ENCODE results near the gene GNAO1. TPM values are rescaled to one million over a fixed set of nuclear protein-coding genes. Genes with fewer than 3 reads are reported as not detected.

The GNAO1 gene
- total and polyA plus RNA-seq, 9 of the 15 experiments (the other 6 are each of a cell fraction or from before 2014, with no cell fraction given), result 0.07 to 0.42 (median 0.08) TPM; not detected in 5

DNA sequence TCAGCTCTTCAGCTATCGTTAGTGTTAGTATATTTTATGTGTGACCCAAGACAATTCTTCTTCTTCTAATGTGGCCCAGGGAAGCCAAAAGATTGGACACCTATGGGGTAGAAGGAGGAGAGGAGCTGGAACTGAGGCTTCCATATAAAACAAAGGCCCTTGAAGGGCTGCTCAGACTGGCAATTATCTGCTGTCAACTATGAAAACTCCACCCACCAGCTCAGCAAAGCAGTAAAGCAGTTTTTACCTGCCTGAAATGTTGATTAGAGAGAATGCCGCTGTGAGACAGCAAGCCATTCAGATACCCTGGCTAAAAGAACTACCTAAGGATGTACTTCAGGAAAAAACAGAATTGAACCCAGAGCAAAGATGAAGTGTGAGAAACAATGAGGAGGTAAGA, 45.9 kb upstream of the GNAO1 start (continued):
- no peak for TF ChIP-seq ZNF79 (CRISPR knock-in tag; IDR thresholded peaks at IDR 0.05; ENCODE audit: low read depth)

DNA sequence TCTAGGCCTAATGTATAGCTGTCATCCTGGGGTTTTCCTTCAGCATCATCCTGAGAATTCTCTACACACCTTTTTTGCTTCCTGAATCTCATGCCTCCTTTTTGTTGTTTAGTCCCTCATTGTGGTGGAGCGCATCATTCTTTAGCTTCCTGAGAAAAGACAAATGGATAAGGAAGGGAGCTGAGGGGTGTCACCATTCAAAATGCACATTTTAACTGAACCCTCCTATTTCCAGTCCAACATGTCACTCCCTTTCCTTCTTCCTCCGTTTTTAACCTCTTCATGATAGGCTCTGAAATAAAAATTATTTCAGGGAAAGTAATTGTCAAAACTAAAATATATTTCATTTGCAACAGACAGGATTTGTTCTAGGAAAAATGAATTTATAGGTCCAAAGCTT, 39.7 kb upstream of the GNAO1 start:
- no peaks in the 10 kb centered on the region for H3K9me1 ChIP-seq (ENCODE audit: control insufficient read depth, insufficient read depth, low read length)
- no peaks in the 10 kb centered on the region for H3K9me3 ChIP-seq (replicated peaks; ENCODE audit: control insufficient read depth, insufficient read depth, low read depth, low read length)
- no peak overlapping the region for H3K4me3 ChIP-seq
- H3K36me3 ChIP-seq (ENCODE audit: control insufficient read depth, insufficient read depth, low read length), result no peaks in the 10 kb centered on the region
- ChIA-PET CTCF (ENCODE audit: low intra/inter-chr PET ratio) (no interaction called here), POLR2A (interaction anchor here (0.6 kb wide), 1 partner anchor 13 kb away, joined by 3 read pairs; no protein-coding TSS in a partner anchor)
- intact Hi-C loops (cut with micrococcal nuclease) (no loop called here), in situ Hi-C loops (cut with MboI) (no loop called here)
- no peak for ATAC-seq
- H3K9ac ChIP-seq (ENCODE audit: insufficient read depth in 1 of 2, low read depth in 2 of 2, low read length in 2 of 2), result no peak overlapping the region
- no TSS peak for BruUV-seq (replicated peaks)
- H3K79me2 ChIP-seq (ENCODE audit: control insufficient read depth, insufficient read depth, low read length), result no peaks in the 10 kb centered on the region
- DNase-seq (ENCODE audit: extremely low read depth in 1 of 4, low spot score in 3 of 4), result no peak
- 3% methylated on average over 2 of the region's 2 CpGs for WGBS (ENCODE audit: insufficient coverage, low coverage, missing lambda C conversion rate)
- H4K20me1 ChIP-seq (replicated peaks; ENCODE audit: control insufficient read depth, insufficient read depth, low read length), result no peaks in the 10 kb centered on the region
- FAIRE-seq, result no peak
- no peak overlapping the region for H2AFZ ChIP-seq (ENCODE audit: low read depth, low read length)
- H3K27me3 ChIP-seq (ENCODE audit: control insufficient read depth in 2 of 2, insufficient read depth in 2 of 2, low read length in 2 of 2), result no peaks in the 10 kb centered on the region
- H3K4me2 ChIP-seq (ENCODE audit: insufficient read depth, low read length), result no peak overlapping the region
- H3K4me1 ChIP-seq (replicated peaks in 1 of 2; ENCODE audit: control insufficient read depth in 2 of 2, insufficient read depth in 2 of 2, low read length in 2 of 2), result no peaks in the 10 kb centered on the region
- no peak overlapping the region for H3K27ac ChIP-seq (ENCODE audit: extremely low read depth, low read depth, low read length)
- TF ChIP-seq NCOA1 (IDR thresholded peaks at IDR 0.05; ENCODE audit: low read depth) (no peak), CBFB (CRISPR knock-in tag; IDR thresholded peaks at IDR 0.05) (no peak), NR1H2 (CRISPR knock-in tag; IDR thresholded peaks at IDR 0.05) (no peak), SNRNP70 (optimal IDR thresholded peaks at IDR 0.05; ENCODE audit: low read depth, low read length) (no peak), HLTF (IDR thresholded peaks at IDR 0.05) (no peak), ZNF23 (CRISPR knock-in tag; IDR thresholded peaks at IDR 0.05) (no peak), MTA3 (IDR thresholded peaks at IDR 0.05; ENCODE audit: borderline replicate concordance) (no peak), ZNF184 (CRISPR knock-in tag; IDR thresholded peaks at IDR 0.05) (no peak)
- TF ChIP-seq, protein P1, sequence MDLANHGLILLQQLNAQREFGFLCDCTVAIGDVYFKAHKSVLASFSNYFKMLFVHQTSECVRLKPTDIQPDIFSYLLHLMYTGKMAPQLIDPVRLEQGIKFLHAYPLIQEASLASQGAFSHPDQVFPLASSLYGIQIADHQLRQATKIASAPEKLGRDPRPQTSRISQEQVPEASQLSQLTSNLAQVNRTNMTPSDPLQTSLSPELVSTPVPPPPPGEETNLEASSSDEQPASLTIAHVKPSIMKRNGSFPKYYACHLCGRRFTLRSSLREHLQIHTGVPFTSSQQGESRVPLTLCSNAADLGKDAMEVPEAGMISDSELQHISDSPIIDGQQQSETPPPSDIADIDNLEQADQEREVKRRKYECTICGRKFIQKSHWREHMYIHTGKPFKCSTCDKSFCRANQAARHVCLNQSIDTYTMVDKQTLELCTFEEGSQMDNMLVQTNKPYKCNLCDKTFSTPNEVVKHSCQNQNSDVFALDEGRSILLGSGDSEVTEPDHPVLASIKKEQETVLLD (IDR thresholded peaks at IDR 0.05), result no peak
- TF ChIP-seq, protein P2, sequence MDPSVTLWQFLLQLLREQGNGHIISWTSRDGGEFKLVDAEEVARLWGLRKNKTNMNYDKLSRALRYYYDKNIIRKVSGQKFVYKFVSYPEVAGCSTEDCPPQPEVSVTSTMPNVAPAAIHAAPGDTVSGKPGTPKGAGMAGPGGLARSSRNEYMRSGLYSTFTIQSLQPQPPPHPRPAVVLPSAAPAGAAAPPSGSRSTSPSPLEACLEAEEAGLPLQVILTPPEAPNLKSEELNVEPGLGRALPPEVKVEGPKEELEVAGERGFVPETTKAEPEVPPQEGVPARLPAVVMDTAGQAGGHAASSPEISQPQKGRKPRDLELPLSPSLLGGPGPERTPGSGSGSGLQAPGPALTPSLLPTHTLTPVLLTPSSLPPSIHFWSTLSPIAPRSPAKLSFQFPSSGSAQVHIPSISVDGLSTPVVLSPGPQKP (CRISPR knock-in tag; IDR thresholded peaks at IDR 0.05), result no peak
- TF ChIP-seq, protein P3, sequence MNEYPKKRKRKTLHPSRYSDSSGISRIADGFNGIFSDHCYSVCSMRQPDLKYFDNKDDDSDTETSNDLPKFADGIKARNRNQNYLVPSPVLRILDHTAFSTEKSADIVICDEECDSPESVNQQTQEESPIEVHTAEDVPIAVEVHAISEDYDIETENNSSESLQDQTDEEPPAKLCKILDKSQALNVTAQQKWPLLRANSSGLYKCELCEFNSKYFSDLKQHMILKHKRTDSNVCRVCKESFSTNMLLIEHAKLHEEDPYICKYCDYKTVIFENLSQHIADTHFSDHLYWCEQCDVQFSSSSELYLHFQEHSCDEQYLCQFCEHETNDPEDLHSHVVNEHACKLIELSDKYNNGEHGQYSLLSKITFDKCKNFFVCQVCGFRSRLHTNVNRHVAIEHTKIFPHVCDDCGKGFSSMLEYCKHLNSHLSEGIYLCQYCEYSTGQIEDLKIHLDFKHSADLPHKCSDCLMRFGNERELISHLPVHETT (CRISPR knock-in tag; conservative IDR thresholded peaks at IDR 0.05 in 1 of 2, IDR thresholded peaks at IDR 0.05 in 1 of 2), result no peak
